Urinary bladder (tissue), 4 donors: ENCODE data around the gene ACTL7B. TPM values are rescaled to one million over a fixed set of nuclear protein-coding genes. Genes with fewer than 3 reads are reported as not detected.
"Not testable (repeated sequence)": the region's sequence is repeated elsewhere in the genome, so short reads cannot be mapped to it uniquely, and the experiment has no call there.

ENCODE experiments used
- DNase-seq: peaks from one replicate; pipeline ENCODE4 v3.0.0-alpha.2; 2015; ENCODE audit errors: extremely low spot score
- H3K27ac ChIP-seq: one replicate; pipeline ENCODE4 v1.5.1; 2013; ENCODE audit warnings: low read depth, mild to moderate bottlenecking, moderate library complexity
- H3K36me3 ChIP-seq: one replicate; pipeline ENCODE4 v1.6.1; 2013; ENCODE audit warnings: mild to moderate bottlenecking, moderate library complexity; ENCODE audit not compliant: insufficient read depth
- H3K4me1 ChIP-seq: one replicate; pipeline ENCODE4 v1.6.1; 2013; ENCODE audit warnings: mild to moderate bottlenecking, moderate library complexity; ENCODE audit not compliant: insufficient read depth
- H3K4me3 ChIP-seq: one replicate; pipeline ENCODE4 v1.5.1; 2013; ENCODE audit warnings: low read depth, low read length
- WGBS: extraction: QIAGEN DNeasy Blood & Tissue Kit; methylation state at CpG from one replicate; pipeline ENCODE4 v1.1.7; 2013; 5-methylcytosine and 5-hydroxymethylcytosine counted together
- polyA plus RNA-seq: library from polyadenylated mRNA; stranded (reverse); fragments of 200-250 nt; gene quantifications from one replicate; pipeline ENCODE4 v1.2.3, GENCODE V29; 2013
- total RNA-seq: library from RNA; depleted of rRNA; stranded (reverse); fragments of >200 nt; gene quantifications from one replicate; pipeline ENCODE4 v1.2.3, GENCODE V29; 2014
- donor health status: healthy with polysubstance abuse.
- donor health status: healthy.

The ACTL7B gene
- total and polyA plus RNA-seq, 2 donors: not detected

GRCh38 chr9:108845947-108846346, 9.8 kb downstream of the ACTL7B start:
- Histone ChIP-seq H3K4me1 (no peaks in the 10 kb centered on the region), H3K27ac (no peak overlapping the region), H3K36me3 (no peaks in the 10 kb centered on the region), H3K4me3 (no peak overlapping the region)
- 91% methylated on average over 2 of the region's 2 CpGs for WGBS
- DNase-seq: no peak

GRCh38 chr9:108845507-108845906, 10.3 kb downstream of the ACTL7B start:
- Histone ChIP-seq H3K27ac (no peak overlapping the region), H3K4me1 (no peaks in the 10 kb centered on the region), H3K4me3 (no peak overlapping the region), H3K36me3 (no peaks in the 10 kb centered on the region)
- 79% methylated on average over 5 of the region's 5 CpGs for WGBS
- no peak for DNase-seq

GRCh38 chr9:108844856-108845255, 10.9 kb downstream of the ACTL7B start:
- WGBS: 59% methylated on average over 2 of the region's 2 CpGs
- Histone ChIP-seq H3K4me3 (no peak overlapping the region), H3K27ac (no peak overlapping the region), H3K4me1 (no peaks in the 10 kb centered on the region), H3K36me3 (no peaks in the 10 kb centered on the region)
- no peak for DNase-seq

GRCh38 chr9:108844391-108844790, 11.4 kb downstream of the ACTL7B start:
- 39% methylated on average over 2 of the region's 2 CpGs for WGBS

GRCh38 chr9:108842610-108843295, 13.0 kb downstream of the ACTL7B start:
- 69% methylated on average over 16 of the region's 16 CpGs for WGBS
- no peaks in the 10 kb centered on the region for H3K36me3 ChIP-seq
- no peak for DNase-seq
- H3K4me3 ChIP-seq: no peak overlapping the region
- no peak overlapping the region for H3K27ac ChIP-seq
- H3K4me1 ChIP-seq: no peaks in the 10 kb centered on the region

More at GRCh38 chr9:108844391-108844790, 11.4 kb downstream of the ACTL7B start:
- no peak overlapping the region for H3K27ac ChIP-seq
- no peak overlapping the region for H3K4me3 ChIP-seq
- H3K4me1 ChIP-seq: no peaks in the 10 kb centered on the region
- no peaks in the 10 kb centered on the region for H3K36me3 ChIP-seq
- no peak for DNase-seq

- not testable (repeated sequence) for H3K36me3 ChIP-seq, DNase-seq, H3K27ac ChIP-seq, H3K4me3 ChIP-seq, H3K4me1 ChIP-seq
- 93% methylated on average over 5 of the region's 5 CpGs for WGBS
Observed at GRCh38 chr9:108839561-108839960, 16.2 kb downstream of the ACTL7B start.

- no peak overlapping the region for H3K4me3 ChIP-seq
- DNase-seq: no peak
- H3K27ac ChIP-seq: no peak overlapping the region
- 89% methylated on average over 6 of the region's 6 CpGs for WGBS
- H3K4me1 ChIP-seq: no peaks in the 10 kb centered on the region
- H3K36me3 ChIP-seq: no peaks in the 10 kb centered on the region
Observed at GRCh38 chr9:108838017-108838416, 17.8 kb downstream of the ACTL7B start.

- 87% methylated on average over 4 of the region's 4 CpGs for WGBS
- H3K4me3 ChIP-seq: no peak overlapping the region
- no peaks in the 10 kb centered on the region for H3K36me3 ChIP-seq
- no peaks in the 10 kb centered on the region for H3K4me1 ChIP-seq
- H3K27ac ChIP-seq: no peak overlapping the region
- DNase-seq: no peak
Observed at GRCh38 chr9:108837530-108837929, 18.3 kb downstream of the ACTL7B start.

- DNase-seq: no peak
- WGBS: 46% methylated on average over 5 of the region's 5 CpGs
- no peaks in the 10 kb centered on the region for H3K4me1 ChIP-seq
- H3K27ac ChIP-seq: no peak overlapping the region
- H3K36me3 ChIP-seq: no peaks in the 10 kb centered on the region
- H3K4me3 ChIP-seq: no peak overlapping the region
Observed at GRCh38 chr9:108836781-108837180, 19.0 kb downstream of the ACTL7B start.

GRCh38 chr9:108836319-108836718, 19.5 kb downstream of the ACTL7B start:
- Histone ChIP-seq H3K27ac (no peak overlapping the region), H3K4me3 (no peak overlapping the region), H3K4me1 (no peaks in the 10 kb centered on the region), H3K36me3 (no peaks in the 10 kb centered on the region)
- DNase-seq: no peak
- 78% methylated on average over 9 of the region's 9 CpGs for WGBS

GRCh38 chr9:108835831-108836230, 20.0 kb downstream of the ACTL7B start:
- Histone ChIP-seq H3K36me3 (no peaks in the 10 kb centered on the region), H3K4me3 (no peak overlapping the region), H3K27ac (no peak overlapping the region), H3K4me1 (no peaks in the 10 kb centered on the region)
- DNase-seq: no peak
- 90% methylated on average over 7 of the region's 7 CpGs for WGBS

- 80% methylated on average over 4 of the region's 4 CpGs for WGBS
- no peaks in the 10 kb centered on the region for H3K36me3 ChIP-seq
Observed at GRCh38 chr9:108834959-108835665, 20.7 kb downstream of the ACTL7B start.

GRCh38 chr9:108832179-108832500, 23.6 kb downstream of the ACTL7B start:
- DNase-seq: no peak
- whole genome bisulfite sequencing: 97% methylated on average over 3 of the region's 3 CpGs
- H3K36me3 ChIP-seq: no peaks in the 10 kb centered on the region
- no peak overlapping the region for H3K27ac ChIP-seq
- H3K4me1 ChIP-seq: no peaks in the 10 kb centered on the region
- H3K4me3 ChIP-seq: no peak overlapping the region

More at GRCh38 chr9:108834959-108835665, 20.7 kb downstream of the ACTL7B start:
- Histone ChIP-seq H3K4me1 (no peaks in the 10 kb centered on the region), H3K27ac (no peak overlapping the region), H3K4me3 (no peak overlapping the region)
- no peak for DNase-seq

GRCh38 chr9:108831496-108832178, 24.1 kb downstream of the ACTL7B start:
- Histone ChIP-seq H3K27ac (no peak overlapping the region), H3K4me1 (no peaks in the 10 kb centered on the region), H3K4me3 (no peak overlapping the region), H3K36me3 (no peaks in the 10 kb centered on the region)
- DNase-seq: no peak
- WGBS: 97% methylated on average over 1 of the region's 1 CpG
